GM19324 (cell line): ENCODE measurements around the gene CBS.
"Not testable (repeated sequence)": the region's sequence is repeated elsewhere in the genome, so short reads cannot be mapped to it uniquely, and the experiment has no call there.

Experiments
- ATAC-seq: cut with Tn5 transposase; IDR thresholded peaks from one replicate; pipeline ENCODE4 v1.9.1; 2021; ENCODE audit warnings: mild to moderate bottlenecking, moderate library complexity; ENCODE audit not compliant: unreplicated experiment, low FRiP score

The CBS gene

DNA sequence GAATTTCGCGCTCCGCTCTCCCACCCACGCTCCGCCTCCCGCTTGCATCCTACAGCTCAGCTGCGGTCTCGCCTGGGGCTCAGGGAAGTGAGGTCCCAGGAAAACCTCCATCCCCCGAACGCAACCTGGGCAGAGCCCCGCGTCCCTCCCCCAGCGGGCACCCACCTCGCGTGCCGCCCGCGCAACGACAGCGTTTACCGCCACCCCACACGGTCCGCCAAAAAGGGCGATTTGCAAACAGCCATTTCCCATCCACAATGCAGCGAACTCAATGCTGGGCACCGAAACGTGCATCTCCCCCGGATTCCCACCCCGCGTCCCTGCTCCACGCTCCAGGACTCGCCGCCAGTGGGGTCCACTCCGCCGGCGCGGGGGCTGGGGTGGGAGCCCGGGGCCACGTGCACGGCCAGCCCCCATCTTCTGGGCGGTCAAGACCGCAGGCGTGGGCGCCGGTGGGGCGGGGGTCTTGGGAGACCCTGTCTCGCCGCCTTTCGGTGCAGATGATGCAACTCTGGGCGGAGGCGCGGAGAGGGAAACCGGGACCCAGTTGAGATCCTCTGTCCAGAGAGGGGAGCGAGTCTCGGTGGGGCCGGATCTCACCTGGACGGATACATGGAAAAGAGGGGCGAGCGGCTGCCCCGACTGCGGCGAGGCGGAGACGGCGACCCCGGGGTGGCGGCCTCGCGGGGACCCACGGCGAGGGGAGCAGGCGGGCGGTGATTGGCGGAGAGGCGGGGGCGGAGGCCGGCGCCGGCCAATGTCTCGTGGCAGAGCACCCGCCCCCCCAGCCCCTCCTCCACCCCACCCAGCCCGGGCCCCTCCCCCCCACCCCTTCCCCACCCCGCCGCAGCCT, at the start of gene CBS:
Gene CBS (minus strand): TSS at position 666 of the 853 bp plus-strand sequence. CDS start 3,642 bp downstream, outside the sequence.
- not testable (repeated sequence) for ATAC-seq

DNA sequence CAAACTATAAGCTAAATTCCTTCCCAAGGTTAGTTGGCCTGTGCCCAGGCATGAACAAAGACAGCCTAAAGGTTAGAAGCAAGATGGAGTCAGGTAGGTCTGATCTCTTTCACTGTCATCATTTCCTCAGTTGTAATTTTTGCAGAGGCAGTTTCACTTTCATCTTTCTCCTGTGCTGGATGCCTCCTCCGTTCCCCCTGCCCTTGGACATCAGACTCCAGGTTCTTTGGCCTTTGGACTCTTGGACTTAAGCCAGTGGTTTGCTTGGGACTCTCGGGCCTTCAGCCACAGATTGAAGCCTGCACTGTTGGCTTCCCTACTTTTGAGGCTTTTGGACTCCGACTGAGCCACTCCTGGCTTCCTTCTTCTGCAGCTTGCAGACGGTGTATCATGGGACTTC, 40.3 kb upstream of the CBS start:
- not testable (repeated sequence) for ATAC-seq

DNA sequence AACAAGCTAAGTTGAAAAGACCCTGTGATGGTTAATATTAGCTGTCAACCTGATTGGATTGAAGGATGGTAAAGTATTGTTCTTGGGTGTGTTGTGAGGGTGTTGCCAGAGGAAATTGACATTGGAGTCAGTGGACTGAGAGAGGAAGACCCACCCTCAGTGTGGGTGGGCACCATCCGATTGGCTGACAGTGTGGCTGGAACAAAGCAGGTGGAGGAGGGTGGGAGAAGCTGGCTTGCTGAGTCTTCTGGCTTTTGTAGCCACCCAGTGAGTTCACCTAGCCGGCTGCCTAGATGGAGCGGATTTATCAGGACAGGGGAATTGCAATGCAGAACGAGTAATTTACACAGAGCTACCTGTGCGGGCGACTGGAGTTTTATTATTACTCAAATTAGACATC, 38.8 kb upstream of the CBS start:
- ATAC-seq: not testable (repeated sequence)

DNA sequence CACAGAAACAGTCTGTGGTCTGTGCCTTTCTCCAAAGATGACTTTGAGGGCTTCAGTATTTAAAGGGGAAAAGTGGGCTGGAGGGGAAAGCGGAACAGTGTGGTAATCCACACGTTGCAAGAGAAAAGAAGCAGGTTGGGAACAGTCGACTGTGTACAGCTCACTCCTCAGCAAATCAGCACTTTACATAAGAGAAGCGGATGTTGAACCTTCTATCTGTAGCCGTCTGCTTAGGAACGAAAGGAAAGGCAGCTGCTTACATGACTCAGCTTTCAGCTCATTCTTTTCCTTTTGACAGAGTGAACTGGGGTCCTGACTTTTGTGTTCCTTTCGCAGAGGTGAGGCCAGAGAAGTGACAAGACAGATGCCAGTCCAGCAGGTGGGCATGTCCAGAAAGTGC, 33.4 kb upstream of the CBS start:
- not testable (repeated sequence) for ATAC-seq

DNA sequence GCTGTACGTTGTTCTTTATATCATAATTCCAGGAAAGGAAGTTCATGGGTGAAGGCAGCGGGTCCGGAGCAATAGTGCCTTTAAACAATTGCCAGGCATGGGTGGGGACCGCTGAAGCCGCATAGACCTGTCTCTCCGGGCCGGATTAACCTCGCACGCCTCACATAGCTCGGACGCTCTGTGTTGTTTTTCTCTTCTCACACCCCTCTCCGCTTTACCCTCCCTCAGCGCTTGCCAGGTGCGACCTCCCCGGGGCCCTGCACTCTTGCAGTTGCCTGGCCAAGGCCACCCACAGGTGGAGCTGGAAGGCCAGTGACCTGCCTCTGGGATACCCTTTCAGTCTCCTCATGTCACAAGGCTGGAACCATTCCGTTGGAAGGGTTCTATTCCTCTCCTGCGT, 32.5 kb upstream of the CBS start:
- not testable (repeated sequence) for ATAC-seq

DNA sequence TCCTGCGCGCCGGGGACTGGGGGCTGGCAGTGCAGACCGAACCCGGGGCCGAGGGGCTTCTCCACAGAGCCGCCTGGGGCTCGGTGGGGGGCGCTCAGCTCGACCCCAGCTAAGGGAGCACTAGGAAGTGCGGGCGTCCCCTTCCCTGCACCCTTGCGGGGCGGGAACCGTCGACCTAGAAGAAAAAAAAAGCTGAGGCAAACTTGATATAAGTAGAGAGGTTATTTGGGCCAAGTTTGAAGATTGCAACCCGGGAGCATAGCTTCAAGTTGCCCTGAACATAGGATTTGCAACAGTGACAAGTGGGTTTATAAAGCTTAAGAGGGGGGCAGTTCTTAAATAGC, 32.1 kb upstream of the CBS start:
- not testable (repeated sequence) for ATAC-seq

DNA sequence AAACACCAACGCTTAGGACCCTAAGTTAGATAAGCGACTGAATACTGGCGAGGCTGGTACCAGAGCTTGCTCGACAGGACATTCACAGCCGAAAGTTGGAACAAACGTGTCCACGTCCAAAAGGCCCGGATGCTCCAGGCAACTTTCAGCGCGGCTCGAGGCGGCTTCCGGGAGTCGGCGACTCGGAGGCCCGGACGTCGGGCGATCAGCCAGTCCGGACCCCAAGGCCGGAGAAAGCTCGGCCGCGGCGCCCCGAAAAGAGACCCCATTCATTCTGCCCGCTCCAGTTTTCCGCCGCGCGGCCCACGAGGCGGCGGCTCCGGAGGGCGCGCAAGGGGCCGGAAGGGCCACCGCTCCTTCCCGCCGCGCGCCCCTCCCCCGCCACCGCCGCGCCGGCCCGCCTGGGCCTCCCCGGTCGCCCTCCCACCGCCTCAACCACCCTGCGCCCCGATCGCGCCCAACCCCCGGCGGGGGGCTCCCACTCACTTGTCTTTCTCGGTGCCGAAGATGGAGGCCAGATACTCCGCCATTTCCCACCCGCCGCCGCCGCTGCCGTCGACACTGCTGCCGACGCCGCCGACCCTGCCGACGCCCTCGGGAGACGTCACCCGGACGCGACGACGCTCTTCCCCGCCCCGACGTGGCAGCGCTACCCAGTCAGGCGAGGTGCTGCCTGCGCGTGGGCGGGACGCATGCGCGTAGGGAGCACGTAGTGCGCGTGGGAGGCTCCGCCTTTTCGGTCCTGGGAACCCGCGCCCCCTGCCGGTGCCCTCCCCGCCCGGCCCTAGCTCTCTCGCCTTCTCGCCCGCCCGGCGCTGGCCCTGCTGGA, 31.5 kb upstream of the CBS start, which contains the start of gene U2AF1:
Gene U2AF1 (minus strand): TSS at position 606 of the 829 bp plus-strand sequence. CDS start 76 bp downstream, at position 530.
- peak; percentile 94 for ATAC-seq

DNA sequence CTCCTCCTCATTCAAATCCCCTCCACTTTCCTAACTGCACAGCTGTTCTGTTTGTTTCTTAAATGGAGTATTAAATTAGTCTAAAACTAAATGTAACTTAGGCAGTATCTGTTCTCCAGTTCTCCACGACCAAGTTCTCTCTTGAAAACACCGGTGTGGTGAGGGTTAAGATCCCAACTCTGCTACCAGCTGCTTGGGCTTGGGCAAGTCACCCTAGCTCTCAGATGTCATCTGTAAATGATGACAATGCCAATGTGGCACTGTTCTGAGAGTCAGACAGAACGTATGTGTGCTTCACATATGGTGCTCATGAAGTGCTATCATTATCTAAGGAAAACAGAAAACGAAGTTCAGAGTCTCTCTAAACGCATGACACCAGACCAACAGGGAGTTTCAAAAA, 29.0 kb upstream of the CBS start:
- not testable (repeated sequence) for ATAC-seq

DNA sequence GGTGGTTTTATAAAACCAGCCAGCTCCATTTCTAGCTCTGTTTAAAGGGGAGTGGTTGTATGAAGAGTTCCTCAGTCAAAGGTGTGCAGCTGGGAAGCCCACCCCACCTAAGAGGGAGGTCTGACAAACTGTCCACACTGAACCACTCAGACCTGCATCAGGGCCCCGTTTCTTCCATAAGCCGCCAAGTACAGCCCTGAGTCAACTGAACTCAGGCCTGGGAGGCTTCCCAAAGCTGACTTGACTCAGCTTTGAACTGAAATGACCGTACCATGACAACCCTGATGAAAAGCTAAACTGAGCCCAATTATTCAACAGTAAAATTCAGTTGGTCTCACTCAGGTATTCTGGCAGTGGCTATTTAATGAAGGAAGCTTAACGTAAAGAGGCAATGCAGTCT, 26.6 kb upstream of the CBS start:
- ATAC-seq: not testable (repeated sequence)

DNA sequence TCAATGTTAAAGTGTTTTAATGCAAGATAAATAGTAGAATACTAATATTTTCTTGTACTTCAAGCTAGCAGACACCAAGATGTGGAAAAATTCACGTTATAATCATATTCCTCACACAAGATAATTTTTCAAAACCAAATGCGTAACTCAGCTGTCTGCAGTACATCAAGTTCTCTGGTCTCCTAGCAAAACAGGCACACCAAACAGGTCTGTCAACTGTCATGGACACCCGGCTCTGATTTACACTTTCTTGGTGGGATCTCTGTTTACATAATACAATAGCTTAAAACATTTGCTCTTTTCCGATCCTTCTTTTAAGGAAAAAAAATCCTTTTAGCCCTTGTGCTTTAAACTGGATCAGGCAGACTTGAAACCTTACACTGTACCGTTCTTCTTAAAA, 26.0 kb upstream of the CBS start:
- not testable (repeated sequence) for ATAC-seq

DNA sequence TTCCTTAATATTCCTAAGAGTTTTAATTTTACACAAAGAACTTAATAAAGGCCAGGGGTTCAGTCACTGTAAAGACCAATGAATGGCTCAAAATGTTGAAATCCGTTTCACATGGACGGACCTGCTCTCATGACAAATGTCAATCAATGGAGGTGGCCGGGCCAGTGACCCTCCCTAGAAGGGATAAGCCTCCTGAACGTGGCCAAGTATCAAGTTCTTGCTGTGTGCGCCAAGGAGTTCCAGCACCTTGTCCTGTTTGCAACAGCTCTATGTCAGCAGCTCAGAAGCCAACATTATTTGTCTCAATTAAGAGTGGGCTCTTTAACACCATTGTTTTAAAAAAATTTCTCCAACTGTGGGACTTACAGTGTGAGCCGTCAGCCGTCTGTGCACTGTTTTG, 25.4 kb upstream of the CBS start:
- not testable (repeated sequence) for ATAC-seq

DNA sequence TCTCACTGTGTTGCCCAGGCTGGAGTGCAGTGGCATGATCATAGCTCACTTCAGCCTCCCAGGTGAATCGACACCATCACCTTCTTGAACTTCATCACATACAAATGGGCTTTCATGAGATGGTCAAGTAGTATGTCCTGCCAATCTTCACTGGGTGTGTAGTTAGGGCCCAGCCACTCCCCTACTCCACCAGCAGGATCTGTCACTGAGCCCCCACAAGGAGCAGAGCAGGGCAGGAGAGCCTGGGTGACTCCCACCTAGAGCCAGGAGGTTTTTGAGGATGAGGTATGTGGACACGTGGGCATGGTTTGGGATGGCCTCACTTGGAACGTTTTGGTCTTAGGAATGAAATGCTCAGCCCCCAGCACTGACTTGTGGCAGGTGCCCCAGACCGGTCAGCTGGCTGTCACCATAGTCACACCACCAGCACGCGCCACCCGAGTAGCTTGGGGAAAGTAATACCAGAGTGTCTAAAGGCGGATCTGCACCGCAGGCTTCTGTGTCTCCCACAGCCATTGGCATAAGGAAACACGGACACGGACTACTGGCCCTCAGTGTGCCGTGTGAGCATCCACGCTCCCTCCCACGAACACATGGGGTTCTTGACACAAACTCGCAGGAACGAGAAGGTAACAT, 16.5 kb upstream of the CBS start:
- ATAC-seq: not testable (repeated sequence)

DNA sequence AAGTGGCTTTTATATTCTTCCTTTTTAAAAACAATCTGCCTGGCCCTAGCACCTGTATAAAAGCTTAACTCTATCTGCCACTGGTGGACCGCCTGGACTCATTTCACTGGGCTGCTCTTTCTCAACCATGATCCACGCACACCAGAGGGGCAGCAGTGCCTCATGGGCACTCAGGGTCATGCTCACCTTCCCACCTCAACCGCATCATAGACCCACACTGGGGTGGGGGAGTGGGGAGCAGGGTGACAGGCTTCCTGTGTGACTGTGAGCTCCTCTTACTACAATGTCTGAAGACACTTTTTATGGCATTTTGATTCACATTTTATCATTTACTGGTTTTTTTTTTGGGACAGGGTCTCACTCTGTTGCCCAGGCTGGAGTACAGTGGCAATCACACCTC, 15.3 kb upstream of the CBS start:
- not testable (repeated sequence) for ATAC-seq

DNA sequence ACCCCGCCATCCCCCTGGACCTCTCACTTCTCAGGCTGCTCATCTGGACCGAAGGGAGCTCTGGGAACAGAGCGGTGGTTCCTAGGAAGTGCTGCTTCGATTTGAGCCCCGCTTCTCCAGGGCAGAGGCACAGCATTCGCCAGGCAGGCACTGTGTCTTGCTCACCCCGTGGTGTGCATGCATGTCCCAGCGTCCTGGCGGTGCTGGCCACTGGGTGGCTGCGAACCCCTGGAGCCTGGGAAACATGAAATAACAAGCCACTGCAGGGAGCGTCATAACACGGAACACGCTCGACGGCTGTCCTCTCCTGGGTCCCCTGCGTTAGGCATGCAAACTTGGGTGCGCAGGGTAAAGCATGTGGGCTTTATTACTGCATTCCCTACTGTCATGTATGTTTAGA, 13.8 kb upstream of the CBS start:
- ATAC-seq: not testable (repeated sequence)

DNA sequence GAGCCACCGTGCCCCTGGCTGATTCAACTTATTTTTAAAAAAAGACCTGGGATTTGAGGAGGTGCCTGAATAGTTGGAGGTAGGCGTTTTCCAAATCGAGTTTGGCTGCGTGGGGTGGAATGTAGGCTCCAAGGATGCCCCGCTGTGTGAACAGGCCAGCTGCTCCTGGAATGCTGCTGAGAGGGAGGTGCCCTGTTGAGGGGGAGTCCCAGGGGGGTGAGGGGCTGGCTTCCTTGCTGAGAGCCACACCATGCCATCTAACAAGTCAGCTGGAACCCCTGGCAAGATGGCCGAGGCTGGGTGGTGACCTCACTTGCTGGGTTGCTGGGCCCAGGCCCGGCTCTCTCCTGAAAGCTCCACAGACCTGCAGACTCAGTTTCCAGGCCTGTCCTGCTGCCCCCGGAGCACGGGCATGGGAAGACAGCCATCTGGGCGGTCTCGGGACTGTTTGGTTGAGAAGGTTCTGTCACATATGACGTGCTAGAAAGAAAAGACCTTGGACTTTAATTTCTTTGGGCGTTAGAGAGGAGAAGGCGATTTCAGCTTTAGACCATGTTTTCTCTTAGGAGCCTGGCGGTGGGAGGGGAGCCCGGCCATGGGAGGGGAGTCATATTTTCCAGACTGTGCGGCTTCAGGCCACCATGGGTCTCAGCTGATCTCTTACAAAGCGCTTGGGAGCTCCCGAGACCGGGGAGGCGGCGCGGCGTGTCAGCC, 7.1 kb upstream of the CBS start:
- not testable (repeated sequence) for ATAC-seq

DNA sequence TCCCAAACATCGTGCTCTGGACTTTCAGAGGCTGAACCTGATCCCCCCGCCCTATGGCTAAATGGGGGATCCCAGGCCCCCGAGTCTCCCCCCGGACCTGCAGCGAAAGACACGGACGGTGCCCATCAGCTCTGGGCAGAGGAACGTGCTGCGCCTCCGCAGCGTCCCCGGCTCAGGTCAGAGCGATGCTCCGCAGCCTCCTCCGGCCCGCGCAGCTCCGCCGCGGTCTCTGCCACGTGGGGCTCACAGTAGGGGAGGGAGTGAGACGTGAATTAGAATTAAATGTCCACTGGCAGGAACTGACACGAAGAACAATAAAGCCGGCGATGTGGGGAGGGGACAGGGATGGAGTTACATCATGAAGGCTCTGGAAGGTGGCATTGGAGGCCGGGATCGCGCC, 1.0 kb upstream of the CBS start:
- ATAC-seq: not testable (repeated sequence)

DNA sequence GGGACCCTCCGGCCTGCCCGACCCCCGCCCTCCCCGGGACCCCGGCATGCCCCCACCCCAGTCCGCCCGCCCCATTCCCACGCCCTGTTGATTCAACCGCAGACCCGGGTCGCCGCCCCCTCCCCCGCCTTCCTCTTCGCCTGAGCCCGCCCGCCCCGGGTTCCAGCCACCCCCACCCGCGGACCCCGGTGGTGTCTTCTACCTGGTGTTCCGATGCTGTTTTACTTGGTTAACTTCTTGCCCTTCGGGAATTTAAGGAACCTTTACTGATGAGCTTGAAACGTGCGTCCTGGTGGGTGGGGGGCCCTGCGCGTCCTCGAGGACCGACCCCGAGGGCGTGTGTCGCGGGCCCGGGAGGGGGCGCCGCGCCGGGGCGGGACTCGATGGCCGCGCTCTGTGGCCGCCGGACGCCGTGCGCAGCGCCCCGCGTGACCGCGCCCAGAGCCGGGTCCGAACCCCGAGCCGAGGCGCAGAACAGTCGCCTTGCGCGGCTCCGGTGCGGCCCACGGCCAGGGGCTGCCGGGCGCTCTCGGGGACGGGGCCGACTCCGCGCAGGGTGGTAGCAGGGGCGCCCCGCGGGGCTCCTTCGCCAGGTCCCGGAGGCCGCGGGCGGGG, 495 bp upstream of the CBS start:
- not testable (repeated sequence) for ATAC-seq

DNA sequence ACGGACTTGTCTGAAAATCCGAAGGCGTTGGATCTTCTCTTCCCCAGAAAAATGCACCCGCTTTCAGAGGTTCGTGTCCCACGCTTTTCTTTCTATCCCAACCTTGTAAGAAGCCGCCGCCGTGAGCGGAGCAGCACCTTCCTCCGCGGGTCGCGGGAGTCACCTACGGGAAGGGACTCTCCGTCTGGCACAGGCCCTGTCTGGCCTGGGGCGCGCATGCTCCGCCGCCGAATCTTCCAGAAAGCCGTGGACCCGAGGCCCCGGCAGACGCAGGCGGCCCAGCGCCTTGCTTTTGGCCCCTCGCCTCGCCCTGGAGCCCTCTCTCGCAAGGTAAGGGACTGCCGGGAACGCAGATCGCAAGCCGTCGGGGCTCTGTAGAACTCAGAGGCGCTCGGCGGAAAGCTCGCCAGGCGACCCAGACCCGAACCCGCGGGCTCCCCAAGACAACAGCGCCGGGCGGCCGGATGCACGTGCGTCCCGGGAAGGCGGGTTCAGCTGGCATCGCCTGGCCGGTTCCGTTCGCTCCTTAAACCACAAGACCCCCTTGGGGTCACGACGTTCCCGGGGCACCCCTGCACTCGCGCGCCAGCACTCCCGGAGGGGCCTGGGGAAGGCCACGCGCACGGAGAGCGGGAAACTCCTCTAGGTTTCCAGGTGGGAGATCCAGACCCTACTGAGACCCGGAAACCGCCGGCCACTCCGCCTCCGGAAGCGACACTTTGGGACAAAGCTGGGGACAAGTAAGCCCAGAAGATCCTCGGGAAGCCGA, 1.1 kb downstream of the CBS start:
- ATAC-seq: not testable (repeated sequence)

DNA sequence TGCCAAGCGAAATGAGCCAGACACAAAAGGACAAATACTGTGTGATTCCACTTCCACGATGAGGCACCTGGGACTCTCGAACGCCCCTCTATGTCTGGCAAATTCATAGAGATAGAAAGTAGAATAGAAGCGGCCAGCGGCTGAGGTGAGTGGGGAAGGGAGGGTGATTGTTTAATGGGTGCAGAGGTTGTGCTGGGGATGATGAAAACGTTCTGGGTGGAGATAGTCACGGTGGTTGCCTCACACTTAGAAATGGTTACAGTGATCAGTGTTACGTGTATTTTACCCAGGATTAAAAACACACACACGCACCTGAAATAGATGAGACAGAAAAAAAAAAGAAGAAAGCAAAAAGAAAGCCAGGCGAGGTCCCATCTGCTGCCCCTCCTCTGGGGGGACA, 2.9 kb downstream of the CBS start:
- ATAC-seq: not testable (repeated sequence)
